Mammary epithelial cell (primary cell): ENCODE data around the gene FBXL16.
"Not testable (repeated sequence)": the region's sequence is repeated elsewhere in the genome, so short reads cannot be mapped to it uniquely, and the experiment has no call there.

ENCODE experiments used
- CTCF ChIP-seq, 2 donors: IDR thresholded peaks in 1 of 2; conservative IDR thresholded peaks in 1 of 2; 2 replicates each; pipeline ENCODE4 v1.5.1; 2011 to 2012; ENCODE audit warnings: inconsistent platforms in 2 of 2, low read length in 2 of 2, mild to moderate bottlenecking in 2 of 2, control low read depth in 1 of 2, low read depth in 1 of 2; ENCODE audit not compliant: insufficient read depth in 1 of 2; ENCODE audit errors: extremely low read depth in 1 of 2
- EZH2 ChIP-seq: IDR thresholded peaks from 2 replicates; pipeline ENCODE4 v1.6.1; 2012; ENCODE audit warnings: low read length, inconsistent platforms, borderline replicate concordance

DNA sequence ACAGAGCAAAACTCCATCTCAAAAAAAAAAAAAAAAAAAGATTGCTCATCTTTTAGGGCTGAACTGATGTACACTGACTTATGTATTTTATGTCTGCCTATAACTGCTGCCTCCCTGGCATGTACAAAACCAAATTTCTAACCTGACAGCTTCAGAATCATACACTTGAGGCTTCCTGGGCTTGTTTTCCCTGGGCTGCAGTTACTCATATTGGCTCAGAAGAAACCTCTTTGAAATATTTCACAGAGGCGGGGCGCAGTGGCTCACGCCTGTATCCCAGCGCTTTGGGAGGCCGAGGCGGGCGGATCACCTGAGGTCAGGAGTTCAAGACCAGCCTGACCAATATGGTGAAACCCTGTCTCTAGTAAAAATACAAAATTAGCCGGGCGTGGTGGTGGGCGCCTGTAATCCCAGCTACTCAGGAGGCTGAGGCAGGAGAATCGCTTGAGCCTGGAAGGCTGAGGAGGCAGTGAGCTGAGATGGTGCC lies 48.6 kb upstream of the FBXL16 start:
- TF ChIP-seq CTCF (conservative IDR thresholded peaks at IDR 0.05 in 1 of 2, IDR thresholded peaks at IDR 0.05 in 1 of 2; ENCODE audit: extremely low read depth in 1 of 2, insufficient read depth in 1 of 2, low read depth in 1 of 2, low read length in 2 of 2); EZH2: not testable (repeated sequence)
